Tibial nerve (tissue), 4 donors: ENCODE results near the gene NPM1. TPM values are rescaled to one million over a fixed set of nuclear protein-coding genes. Genes with fewer than 3 reads are reported as not detected.

ENCODE experiments used
- DNase-seq, 2 donors: peaks; one replicate each; pipeline ENCODE4 v3.0.0-alpha.2; 2019; ENCODE audit warnings: low spot score in 2 of 2
- H3K27ac ChIP-seq, 4 donors: fragments of 200-600 bp; sonication (generic) in 3 of 4; one replicate each; pipeline ENCODE4 v1.5.1; 2017 to 2019; ENCODE audit warnings: mild to moderate bottlenecking in 1 of 4
- H3K27me3 ChIP-seq, 2 donors: fragments of 200-600 bp; sonication (generic) in 1 of 2; one replicate each; pipeline versions ENCODE4 v1.5.1 to v1.6.0; 2017 to 2019
- H3K36me3 ChIP-seq, 3 donors: fragments of 200-600 bp; sonication (generic); one replicate each; pipeline ENCODE4 v1.5.1; 2018 to 2019
- H3K4me1 ChIP-seq, 4 donors: fragments of 200-600 bp; sonication (generic) in 3 of 4; one replicate each; pipeline ENCODE4 v1.5.1; 2017 to 2019
- H3K4me3 ChIP-seq, 4 donors: fragments of 200-600 bp; sonication (generic) in 3 of 4; one replicate each; pipeline ENCODE4 v1.5.1; 2017 to 2019; ENCODE audit warnings: mild to moderate bottlenecking in 1 of 4, moderate library complexity in 1 of 4
- H3K9me3 ChIP-seq, 4 donors: fragments of 200-600 bp; sonication (generic) in 3 of 4; one replicate each; pipeline ENCODE4 v1.5.1; 2017 to 2019
- EP300 ChIP-seq, 2 donors: sonication (generic); formaldehyde crosslinking; IDR thresholded peaks; one replicate each; pipeline ENCODE4 v1.6.1; 2017; ENCODE audit warnings: antibody characterized with exemption in 2 of 2, mild to moderate bottlenecking in 1 of 2
- POLR2A ChIP-seq, 2 donors: fragments of 450-650 bp; IDR thresholded peaks; one replicate each; pipeline ENCODE4 v1.6.1; 2017; ENCODE audit warnings: antibody characterized with exemption in 2 of 2, mild to moderate bottlenecking in 2 of 2, moderate library complexity in 2 of 2
- WGBS, 2 donors: methylation state at CpG; one replicate each; pipeline ENCODE4 v1.1.5; 2018; 5-methylcytosine and 5-hydroxymethylcytosine counted together
- total RNA-seq, 4 donors: library from RNA; depleted of rRNA; stranded (reverse); fragments of >200 nt; gene quantifications; one replicate each; pipeline ENCODE4 v1.1.0, GENCODE V29; 2016
- TF ChIP-seq, protein P1 (sequence below), 5 experiments: fragments of 200-600 bp in 3 of 5; fragments of 450-650 bp in 2 of 5; sonication (generic) in 3 of 5; IDR thresholded peaks; one replicate each; pipeline ENCODE4 v1.5.1; 2016 to 2019; ENCODE audit warnings: antibody characterized with exemption in 5 of 5, mild to moderate bottlenecking in 3 of 5, moderate library complexity in 2 of 5

NPM1 gene
- total RNA-seq, 4 donors from 2014 or later: 422 to 496 (median 444) TPM

DNA sequence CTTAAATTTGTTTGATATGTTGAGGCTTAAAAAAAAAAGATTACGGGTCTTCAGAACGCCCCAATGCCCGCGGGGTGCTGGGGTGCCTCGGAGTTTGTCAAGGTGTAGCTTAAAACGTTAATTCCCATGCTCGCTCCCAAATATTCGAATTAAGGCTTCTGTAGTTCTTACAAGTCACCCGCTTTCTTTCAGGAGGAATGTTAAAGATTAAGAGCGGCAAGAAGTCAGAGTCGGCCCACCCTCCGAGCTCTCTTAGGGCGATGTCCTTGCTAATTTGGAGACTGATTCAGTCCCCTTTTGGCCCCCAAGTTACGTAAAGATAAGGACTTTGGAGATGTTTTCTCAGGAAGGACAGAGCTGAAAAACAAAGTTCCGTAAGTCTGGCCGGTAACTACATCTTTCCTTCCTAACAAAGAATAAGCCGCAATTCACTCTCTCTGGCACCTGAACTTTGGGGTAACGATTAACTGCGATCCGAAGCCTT, 746 bp upstream of the NPM1 start:
- no peak for DNase-seq
- no peaks in the 10 kb centered on the region for H3K9me3 ChIP-seq
- no peaks in the 10 kb centered on the region for H3K27me3 ChIP-seq
- peak overlapping the region; percentile 64 to 99 (median 93) for H3K4me3 ChIP-seq
- H3K27ac ChIP-seq: peak overlapping the region; percentile 83 to 97 (median 91)
- H3K4me1 ChIP-seq: peaks cover 0 to 42% (median 20%) of the 10 kb centered on the region in 4 donors
- peaks cover 0 to 13% (median 0%) of the 10 kb centered on the region in 3 donors for H3K36me3 ChIP-seq
- TF ChIP-seq, protein P1, sequence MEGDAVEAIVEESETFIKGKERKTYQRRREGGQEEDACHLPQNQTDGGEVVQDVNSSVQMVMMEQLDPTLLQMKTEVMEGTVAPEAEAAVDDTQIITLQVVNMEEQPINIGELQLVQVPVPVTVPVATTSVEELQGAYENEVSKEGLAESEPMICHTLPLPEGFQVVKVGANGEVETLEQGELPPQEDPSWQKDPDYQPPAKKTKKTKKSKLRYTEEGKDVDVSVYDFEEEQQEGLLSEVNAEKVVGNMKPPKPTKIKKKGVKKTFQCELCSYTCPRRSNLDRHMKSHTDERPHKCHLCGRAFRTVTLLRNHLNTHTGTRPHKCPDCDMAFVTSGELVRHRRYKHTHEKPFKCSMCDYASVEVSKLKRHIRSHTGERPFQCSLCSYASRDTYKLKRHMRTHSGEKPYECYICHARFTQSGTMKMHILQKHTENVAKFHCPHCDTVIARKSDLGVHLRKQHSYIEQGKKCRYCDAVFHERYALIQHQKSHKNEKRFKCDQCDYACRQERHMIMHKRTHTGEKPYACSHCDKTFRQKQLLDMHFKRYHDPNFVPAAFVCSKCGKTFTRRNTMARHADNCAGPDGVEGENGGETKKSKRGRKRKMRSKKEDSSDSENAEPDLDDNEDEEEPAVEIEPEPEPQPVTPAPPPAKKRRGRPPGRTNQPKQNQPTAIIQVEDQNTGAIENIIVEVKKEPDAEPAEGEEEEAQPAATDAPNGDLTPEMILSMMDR (IDR thresholded peaks at IDR 0.05): no peak
- TF ChIP-seq POLR2A (IDR thresholded peaks at IDR 0.05): no peak
- TF ChIP-seq EP300 (IDR thresholded peaks at IDR 0.05): no peak
- 13 to 14% methylated on average over 20 of the region's 20 CpGs for WGBS, 2 donors

DNA sequence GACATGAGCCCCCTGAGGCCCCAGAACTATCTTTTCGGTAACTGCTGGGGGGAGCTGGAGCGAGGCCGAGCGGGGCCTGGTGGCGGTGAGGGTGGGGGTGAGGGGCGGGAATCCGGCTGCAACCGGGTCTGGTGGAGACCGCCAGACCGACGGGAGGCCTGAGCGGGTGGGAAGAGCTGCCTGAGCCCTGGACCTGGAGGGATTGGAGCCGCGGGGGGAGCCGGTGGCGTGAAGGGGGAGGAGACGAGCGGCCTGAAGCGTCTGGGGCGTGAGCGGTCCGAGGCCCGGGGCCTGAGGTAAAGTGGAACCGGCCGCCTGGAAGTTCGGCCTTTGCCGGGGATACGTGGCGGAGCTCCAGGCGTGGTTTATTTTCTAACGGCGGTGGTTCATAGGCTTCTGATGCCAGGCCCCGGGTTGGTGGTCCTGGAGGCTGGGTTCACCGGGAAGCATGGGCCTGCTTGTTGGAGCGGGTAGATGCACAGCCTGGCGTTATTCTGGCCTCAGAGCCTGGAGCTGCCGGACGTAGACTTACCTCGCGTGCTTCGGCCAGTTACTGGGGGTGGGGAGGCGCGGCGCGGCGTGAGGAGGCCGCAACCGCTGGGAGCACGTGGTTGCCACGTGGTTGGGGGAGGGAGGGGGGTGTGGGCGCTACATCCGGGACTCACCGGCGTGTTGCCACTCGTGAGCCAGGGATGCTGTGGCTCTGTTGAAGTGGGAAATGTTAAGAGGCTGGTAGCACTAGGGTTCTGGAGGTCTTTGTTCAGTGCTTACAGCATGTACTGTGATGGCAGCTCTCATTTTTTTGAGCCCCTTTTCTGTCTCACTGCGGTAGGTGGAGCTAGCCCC, 544 bp downstream of the NPM1 start:
- peak in 1 of 2 donors; percentile 6 for TF ChIP-seq POLR2A (IDR thresholded peaks at IDR 0.05)
- TF ChIP-seq, protein P1 (IDR thresholded peaks at IDR 0.05): no peak
- TF ChIP-seq EP300 (IDR thresholded peaks at IDR 0.05): peak in 1 of 2 donors; percentile 76
- 0 to 1% methylated on average over 2 to 56 of the region's 56 CpGs for WGBS, 2 donors
- Histone ChIP-seq H3K27me3 (no peaks in the 10 kb centered on the region), H3K4me1 (peaks cover 0 to 46% (median 20%) of the 10 kb centered on the region in 4 donors), H3K9me3 (no peaks in the 10 kb centered on the region), H3K27ac (peak overlapping the region; percentile 87 to 97 (median 94)), H3K36me3 (peaks cover 0 to 26% (median 0%) of the 10 kb centered on the region in 3 donors), H3K4me3 (peak overlapping the region; percentile 64 to 99 (median 93))
- DNase-seq: peak; percentile 61 to 71

DNA sequence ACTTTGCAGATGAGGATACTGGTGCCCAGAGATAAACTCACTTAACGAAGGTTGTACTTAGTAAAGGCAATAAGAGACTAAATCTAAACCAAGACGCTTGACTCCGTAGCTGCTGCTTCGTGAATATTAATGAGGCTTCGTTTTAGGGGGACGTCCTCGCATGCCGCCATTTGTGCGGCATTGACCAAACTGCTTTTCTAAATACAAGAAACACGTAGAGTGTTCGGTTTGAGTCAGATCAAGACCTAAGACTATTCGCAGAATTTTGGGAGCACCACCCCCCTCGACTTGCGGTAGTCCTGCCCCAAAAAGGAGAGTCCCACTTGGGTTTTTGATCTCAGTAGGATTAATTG, 1.1 kb downstream of the NPM1 start:
- no peaks in the 10 kb centered on the region for H3K27me3 ChIP-seq
- no peaks in the 10 kb centered on the region for H3K9me3 ChIP-seq
- WGBS, 2 donors: 1 to 3% methylated on average over 14 of the region's 14 CpGs
- peaks cover 0 to 46% (median 20%) of the 10 kb centered on the region in 4 donors for H3K4me1 ChIP-seq
- DNase-seq: no peak
- peak overlapping the region; percentile 87 to 97 (median 94) for H3K27ac ChIP-seq
- peak overlapping the region; percentile 64 to 99 (median 93) for H3K4me3 ChIP-seq
- peaks cover 0 to 30% (median 4%) of the 10 kb centered on the region in 3 donors for H3K36me3 ChIP-seq
- TF ChIP-seq, protein P1 (IDR thresholded peaks at IDR 0.05): no peak
- TF ChIP-seq EP300 (IDR thresholded peaks at IDR 0.05) (no peak), POLR2A (IDR thresholded peaks at IDR 0.05) (no peak)

DNA sequence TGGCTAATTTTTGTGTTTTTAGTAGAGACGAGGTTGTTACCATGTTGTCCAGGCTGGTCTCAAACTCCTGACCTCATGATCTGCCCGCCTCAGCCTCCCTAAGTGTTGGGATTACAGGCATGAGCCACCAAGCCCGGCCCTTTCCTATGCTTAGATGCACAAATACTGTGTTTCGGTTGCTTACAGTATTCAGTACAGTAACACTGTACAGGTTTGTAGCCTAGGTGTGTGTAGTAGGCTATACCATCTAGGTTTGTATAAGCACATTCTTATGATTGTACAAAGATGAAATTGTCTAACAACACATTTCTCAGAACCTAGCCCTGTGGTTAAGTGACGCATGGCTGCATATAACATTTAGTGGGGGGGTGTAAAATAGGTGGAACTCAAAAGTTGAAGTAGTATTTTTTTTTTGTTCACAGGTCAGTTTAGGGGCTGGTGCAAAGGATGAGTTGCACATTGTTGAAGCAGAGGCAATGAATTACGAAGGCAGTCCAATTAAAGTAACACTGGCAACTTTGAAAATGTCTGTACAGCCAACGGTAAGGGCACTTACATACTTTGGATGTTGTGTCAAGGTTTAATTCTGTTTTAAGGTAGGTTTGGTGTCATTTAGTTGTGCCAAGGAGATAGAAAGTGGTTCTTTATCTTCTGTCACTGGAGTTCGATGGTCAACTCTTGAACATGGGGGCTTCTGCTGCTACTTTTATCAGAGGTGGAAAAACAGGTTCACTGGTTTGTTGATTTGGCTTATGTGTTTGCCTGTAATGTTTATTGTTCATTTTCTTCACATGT, 3.4 kb downstream of the NPM1 start:
- Histone ChIP-seq H3K9me3 (no peaks in the 10 kb centered on the region), H3K36me3 (peaks cover 0 to 53% (median 12%) of the 10 kb centered on the region in 3 donors), H3K4me1 (peaks cover 0 to 46% (median 20%) of the 10 kb centered on the region in 4 donors), H3K4me3 (no peak overlapping the region), H3K27ac (no peak overlapping the region), H3K27me3 (no peaks in the 10 kb centered on the region)
- no peak for DNase-seq
- TF ChIP-seq POLR2A (IDR thresholded peaks at IDR 0.05) (no peak), EP300 (IDR thresholded peaks at IDR 0.05) (no peak)
- TF ChIP-seq, protein P1 (IDR thresholded peaks at IDR 0.05): no peak
- WGBS, 2 donors: 65 to 73% methylated on average over 8 of the region's 8 CpGs
